ENCODE results near the gene ARF4. TPM values are rescaled to one million over a fixed set of nuclear protein-coding genes. Genes with fewer than 3 reads are reported as not detected.

ARF4 gene
- total RNA-seq, 6 donors from 2014 or later, result 39.8 to 153 (median 124) TPM

- Histone ChIP-seq H3K9me3 (no peaks in the 10 kb centered on the region), H3K4me1 (peaks cover 28 to 39% (median 36%) of the 10 kb centered on the region in 4 donors), H3K27ac (no peak overlapping the region), H3K4me3 (no peak overlapping the region), H3K36me3 (peaks cover 0 to 33% (median 8%) of the 10 kb centered on the region in 4 donors), H3K27me3 (no peaks in the 10 kb centered on the region)
- no peak for DNase-seq
- ATAC-seq (ENCODE audit: low FRiP score in 2 of 2), result no peak
- no peak for TF ChIP-seq EP300 (IDR thresholded peaks at IDR 0.05)
- no peak for TF ChIP-seq POLR2AphosphoS5 (IDR thresholded peaks at IDR 0.05)
- no peak for TF ChIP-seq POLR2A (IDR thresholded peaks at IDR 0.05)
- TF ChIP-seq CTCF (IDR thresholded peaks at IDR 0.05), result no peak
- WGBS, 2 donors, result 93 to 100% methylated on average over 1 of the region's 1 CpG
These were observed 37.6 kb downstream of the ARF4 start for GRCh38 chr3:57559526-57559925.

- peak overlapping the region; percentile 65 to 92 (median 80) for H3K4me3 ChIP-seq
- H3K4me1 ChIP-seq, result peaks cover 28 to 39% (median 36%) of the 10 kb centered on the region in 4 donors
- H3K9me3 ChIP-seq, result no peaks in the 10 kb centered on the region
- no peaks in the 10 kb centered on the region for H3K27me3 ChIP-seq
- peak overlapping the region; percentile 86 to 95 (median 90) for H3K27ac ChIP-seq
- DNase-seq (peak in 1 of 2 donors; percentile 24), ATAC-seq (ENCODE audit: low FRiP score in 2 of 2) (peak; percentile 26 to 54)
- 2 to 3% methylated on average over 10 to 28 of the region's 29 CpGs for WGBS, 2 donors
- TF ChIP-seq EP300 (IDR thresholded peaks at IDR 0.05) (no peak), CTCF (IDR thresholded peaks at IDR 0.05) (no peak), POLR2A (IDR thresholded peaks at IDR 0.05) (no peak), POLR2AphosphoS5 (IDR thresholded peaks at IDR 0.05) (no peak)
- peaks cover 0 to 26% (median 6%) of the 10 kb centered on the region in 4 donors for H3K36me3 ChIP-seq
These were observed 40.0 kb downstream of the ARF4 start for GRCh38 chr3:57557085-57557537.

- Histone ChIP-seq H3K27ac (peak overlapping the region; percentile 86 to 95 (median 90)), H3K27me3 (no peaks in the 10 kb centered on the region), H3K4me1 (peaks cover 28 to 39% (median 36%) of the 10 kb centered on the region in 4 donors), H3K4me3 (peak overlapping the region; percentile 65 to 92 (median 80)), H3K36me3 (peaks cover 0 to 25% (median 6%) of the 10 kb centered on the region in 4 donors), H3K9me3 (no peaks in the 10 kb centered on the region)
- DNase-seq, result peak in 1 of 2 donors; percentile 36
- ATAC-seq (ENCODE audit: low FRiP score in 2 of 2), result peak; percentile 69 to 78
- 0% methylated on average over 6 to 25 of the region's 54 CpGs for WGBS, 2 donors
- no peak for TF ChIP-seq POLR2AphosphoS5 (IDR thresholded peaks at IDR 0.05)
- peak in 2 of 6 experiments; percentile 3 to 11 for TF ChIP-seq CTCF (IDR thresholded peaks at IDR 0.05)
These were observed 40.6 kb downstream of the ARF4 start for GRCh38 chr3:57556459-57557084.

GRCh38 chr3:57555738-57556458, 41.2 kb downstream of the ARF4 start, which contains the start of gene PDE12:
Gene PDE12 (plus strand): TSS chr3:57556274. CDS start chr3:57556380, 106 bp downstream.
- ATAC-seq (ENCODE audit: low FRiP score in 2 of 2) (peak; percentile 94 to 97), DNase-seq (peak; percentile 89 to 93)
- TF ChIP-seq EP300 (IDR thresholded peaks at IDR 0.05) (peak in 1 of 4 donors; percentile 43), POLR2A (IDR thresholded peaks at IDR 0.05) (peak in 3 of 4 donors; percentile 46 to 95 (median 80)), POLR2AphosphoS5 (IDR thresholded peaks at IDR 0.05) (peak; percentile 74 to 83), CTCF (IDR thresholded peaks at IDR 0.05) (peak in 1 of 6 experiments; percentile 22)

More at GRCh38 chr3:57555738-57556458, 41.2 kb downstream of the ARF4 start, which contains the start of gene PDE12:
- Histone ChIP-seq H3K27ac (peak within 1 kb of the TSS; percentile 86 to 95 (median 90)), H3K4me3 (peak within 1 kb of the TSS; percentile 65 to 92 (median 80)), H3K27me3 (no peaks in the 10 kb centered on the region), H3K9me3 (no peaks in the 10 kb centered on the region), H3K36me3 (peaks cover 0 to 18% (median 6%) of the 10 kb centered on the region in 4 donors), H3K4me1 (peaks cover 25 to 39% (median 32%) of the 10 kb centered on the region in 4 donors)
- WGBS, 2 donors, result 0% methylated on average over 40 to 42 of the region's 54 CpGs
